GM23248 (cell line): Measurements from ENCODE around the gene USP6NL.

ENCODE experiments used
- EZH2 ChIP-seq: fragments of 200-600 bp; sonication (generic); IDR thresholded peaks from 2 replicates; pipeline ENCODE4 v1.6.1; 2018; ENCODE audit warnings: antibody characterized with exemption, mild to moderate bottlenecking; ENCODE audit not compliant: insufficient read depth, poor library complexity, severe bottlenecking
- EZH2phosphoT487 ChIP-seq: fragments of 200-600 bp; sonication (generic); IDR thresholded peaks from 2 replicates; pipeline ENCODE4 v1.6.1; 2018; ENCODE audit warnings: antibody characterized with exemption, moderate library complexity, mild to moderate bottlenecking, low read depth; ENCODE audit not compliant: insufficient read depth

DNA sequence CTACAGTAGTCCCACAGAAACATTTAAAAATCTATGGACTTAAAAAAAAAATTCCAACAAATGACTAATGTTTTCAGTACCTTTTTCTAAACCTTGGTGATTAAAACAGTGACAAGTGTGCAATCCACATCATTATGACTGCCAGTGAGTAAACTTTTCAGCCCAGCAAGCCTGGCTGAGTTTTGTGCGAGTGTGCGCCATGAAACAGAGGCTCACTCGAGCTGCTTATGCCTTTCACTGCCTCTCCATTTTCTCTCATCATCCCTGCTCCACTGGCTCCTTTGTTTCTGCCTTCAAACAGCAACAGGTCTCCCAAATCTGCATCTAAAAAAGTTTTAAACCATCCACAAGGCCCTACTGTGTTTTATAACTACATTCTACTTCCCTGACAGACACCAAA lies 105.8 kb downstream of the USP6NL start:
- TF ChIP-seq EZH2 (no peak), EZH2phosphoT487 (no peak)
